ENCODE measurements around the gene E2F7. TPM values are rescaled to one million over a fixed set of nuclear protein-coding genes. Genes with fewer than 3 reads are reported as not detected.
"Not testable (repeated sequence)": the region's sequence is repeated elsewhere in the genome, so short reads cannot be mapped to it uniquely, and the experiment has no call there.

E2F7 gene
- total RNA-seq, 2 experiments from 2014 or later, result 3.0 to 5.3 TPM

GRCh38 chr12:77104286-77104685 lies 38.9 kb upstream of the E2F7 start:
- CTCF ChIA-PET, result no interaction called here
- Mint-ChIP-seq H3K27ac (no peak overlapping the region), H3K9me3 (no peaks in the 10 kb centered on the region), H3K36me3 (ENCODE audit: low read depth) (no peaks in the 10 kb centered on the region), H3K4me1 (ENCODE audit: low read depth) (no peaks in the 10 kb centered on the region), H3K27me3 (peaks cover 2% of the 10 kb centered on the region), H3K4me3 (no peak overlapping the region)
- intact Hi-C loops (cut with micrococcal nuclease), result no loop called here
- TF ChIP-seq, protein P1, sequence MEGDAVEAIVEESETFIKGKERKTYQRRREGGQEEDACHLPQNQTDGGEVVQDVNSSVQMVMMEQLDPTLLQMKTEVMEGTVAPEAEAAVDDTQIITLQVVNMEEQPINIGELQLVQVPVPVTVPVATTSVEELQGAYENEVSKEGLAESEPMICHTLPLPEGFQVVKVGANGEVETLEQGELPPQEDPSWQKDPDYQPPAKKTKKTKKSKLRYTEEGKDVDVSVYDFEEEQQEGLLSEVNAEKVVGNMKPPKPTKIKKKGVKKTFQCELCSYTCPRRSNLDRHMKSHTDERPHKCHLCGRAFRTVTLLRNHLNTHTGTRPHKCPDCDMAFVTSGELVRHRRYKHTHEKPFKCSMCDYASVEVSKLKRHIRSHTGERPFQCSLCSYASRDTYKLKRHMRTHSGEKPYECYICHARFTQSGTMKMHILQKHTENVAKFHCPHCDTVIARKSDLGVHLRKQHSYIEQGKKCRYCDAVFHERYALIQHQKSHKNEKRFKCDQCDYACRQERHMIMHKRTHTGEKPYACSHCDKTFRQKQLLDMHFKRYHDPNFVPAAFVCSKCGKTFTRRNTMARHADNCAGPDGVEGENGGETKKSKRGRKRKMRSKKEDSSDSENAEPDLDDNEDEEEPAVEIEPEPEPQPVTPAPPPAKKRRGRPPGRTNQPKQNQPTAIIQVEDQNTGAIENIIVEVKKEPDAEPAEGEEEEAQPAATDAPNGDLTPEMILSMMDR (IDR thresholded peaks at IDR 0.05), result no peak
- POLR2A ChIA-PET, result no interaction called here
- no peak for DNase-seq
- ATAC-seq, result no peak

DNA sequence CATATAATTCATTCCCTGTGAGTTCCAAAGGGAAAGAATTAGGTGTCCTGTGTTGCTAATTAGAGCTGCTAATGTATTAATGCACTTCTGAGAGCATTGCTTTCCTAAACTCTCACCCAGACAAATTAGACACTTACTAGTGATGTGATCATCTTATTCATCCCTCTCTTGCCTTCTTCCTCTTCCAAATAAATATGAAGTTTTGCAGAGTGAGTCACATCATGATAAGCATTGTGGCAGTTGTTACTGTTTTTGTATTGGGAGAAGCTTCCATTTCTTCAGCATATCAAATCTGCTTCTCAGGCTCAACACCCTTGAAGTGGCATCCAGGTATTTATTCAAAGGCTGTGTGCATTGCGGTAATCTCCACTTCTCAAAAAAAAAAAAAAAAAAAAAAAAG lies 37.3 kb upstream of the E2F7 start:
- H3K9me3 Mint-ChIP-seq, result no peaks in the 10 kb centered on the region
- peaks cover 5% of the 10 kb centered on the region for H3K27me3 Mint-ChIP-seq
- no peak for DNase-seq
- H3K36me3 Mint-ChIP-seq (ENCODE audit: low read depth), result no peaks in the 10 kb centered on the region
- no peaks in the 10 kb centered on the region for H3K4me1 Mint-ChIP-seq (ENCODE audit: low read depth)
- POLR2A ChIA-PET, result no interaction called here
- CTCF ChIA-PET, result interaction anchor here (0.9 to 1.2 kb wide), 2 partner anchors 10 to 53 kb away, joined by 3 read pairs; no protein-coding TSS in a partner anchor
- H3K4me3 Mint-ChIP-seq, result no peak overlapping the region
- intact Hi-C loops (cut with micrococcal nuclease), result no loop called here
- ATAC-seq, result no peak
- TF ChIP-seq, protein P1 (IDR thresholded peaks at IDR 0.05), result no peak
- no peak overlapping the region for H3K27ac Mint-ChIP-seq

GRCh38 chr12:77102123-77102522 lies 36.8 kb upstream of the E2F7 start:
- Mint-ChIP-seq H3K36me3 (ENCODE audit: low read depth) (no peaks in the 10 kb centered on the region), H3K9me3 (no peaks in the 10 kb centered on the region), H3K4me1 (ENCODE audit: low read depth) (no peaks in the 10 kb centered on the region), H3K27me3 (peaks cover 8% of the 10 kb centered on the region), H3K4me3 (no peak overlapping the region), H3K27ac (no peak overlapping the region)
- DNase-seq (no peak), ATAC-seq (no peak)
- ChIA-PET CTCF (interaction anchor here (1.2 kb wide), 1 partner anchor 9 kb away, joined by 3 read pairs; no protein-coding TSS in a partner anchor), POLR2A (no interaction called here)
- TF ChIP-seq, protein P1 (IDR thresholded peaks at IDR 0.05), result no peak
- intact Hi-C loops (cut with micrococcal nuclease), result no loop called here

- intact Hi-C loops (cut with micrococcal nuclease), result no loop called here
- ChIA-PET CTCF (no interaction called here), POLR2A (no interaction called here)
- TF ChIP-seq, protein P1 (IDR thresholded peaks at IDR 0.05), result no peak
- Mint-ChIP-seq H3K27ac (no peak overlapping the region), H3K9me3 (no peaks in the 10 kb centered on the region), H3K4me3 (no peak overlapping the region), H3K27me3 (peaks cover 17% of the 10 kb centered on the region), H3K36me3 (ENCODE audit: low read depth) (no peaks in the 10 kb centered on the region), H3K4me1 (ENCODE audit: low read depth) (no peaks in the 10 kb centered on the region)
- DNase-seq (no peak), ATAC-seq (no peak)
Measured at GRCh38 chr12:77099799-77100198, 34.4 kb upstream of the E2F7 start.

DNA sequence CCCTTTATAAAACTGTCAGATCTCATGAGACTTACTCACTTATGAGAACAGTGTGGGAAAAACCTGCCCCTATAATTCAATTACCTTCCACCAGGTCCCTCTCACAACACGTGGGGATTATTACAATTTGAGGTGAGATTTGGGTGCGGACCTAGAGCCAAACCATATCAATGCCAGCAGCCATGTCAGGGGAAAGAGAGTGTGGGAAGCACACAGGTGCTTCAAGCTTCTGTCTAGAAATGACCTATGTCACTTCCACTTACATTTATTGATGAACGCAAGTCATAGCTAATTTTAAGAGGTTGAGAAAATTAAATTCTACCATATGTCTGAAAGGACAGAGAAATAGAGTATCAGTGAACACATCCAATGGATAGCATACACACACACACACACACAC lies 32.5 kb upstream of the E2F7 start:
- Mint-ChIP-seq H3K27ac (no peak overlapping the region), H3K9me3 (no peaks in the 10 kb centered on the region), H3K36me3 (ENCODE audit: low read depth) (no peaks in the 10 kb centered on the region), H3K4me1 (ENCODE audit: low read depth) (no peaks in the 10 kb centered on the region), H3K4me3 (no peak overlapping the region), H3K27me3 (peaks cover 18% of the 10 kb centered on the region)
- CTCF ChIA-PET, result no interaction called here
- TF ChIP-seq, protein P1 (IDR thresholded peaks at IDR 0.05), result no peak
- POLR2A ChIA-PET, result no interaction called here
- DNase-seq, result no peak
- intact Hi-C loops (cut with micrococcal nuclease), result no loop called here
- ATAC-seq, result no peak

DNA sequence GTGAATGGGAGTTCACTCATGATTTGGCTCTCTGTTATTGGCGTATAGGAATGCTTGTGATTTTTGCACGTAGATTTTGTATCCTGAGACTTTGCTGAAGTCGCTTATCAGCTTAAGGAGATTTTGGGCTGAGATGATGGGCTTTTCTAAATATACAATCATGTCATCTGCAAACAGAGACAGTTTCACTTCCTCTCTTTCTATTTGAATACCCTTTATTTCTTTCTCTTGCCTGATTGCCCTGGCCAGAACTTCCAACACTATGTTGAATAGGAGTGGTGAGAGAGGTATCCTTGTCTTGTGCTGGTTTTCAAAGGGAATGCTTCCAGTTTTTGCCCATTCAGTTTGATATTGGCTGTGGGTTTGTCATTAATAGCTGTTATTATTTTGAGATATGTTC lies 26.9 kb upstream of the E2F7 start:
- H3K27ac Mint-ChIP-seq; H3K4me3 Mint-ChIP-seq; H3K36me3 Mint-ChIP-seq (ENCODE audit: low read depth); DNase-seq; H3K9me3 Mint-ChIP-seq; POLR2A ChIA-PET; H3K4me1 Mint-ChIP-seq (ENCODE audit: low read depth); intact Hi-C loops (cut with micrococcal nuclease); ATAC-seq: not testable (repeated sequence)
- peaks cover 11% of the 10 kb centered on the region for H3K27me3 Mint-ChIP-seq
- CTCF ChIA-PET, result interaction anchor here (0.9 kb wide), 1 partner anchor 10 kb away, joined by 3 read pairs; no protein-coding TSS in a partner anchor
